A549 (cell line): ENCODE results near the gene PPY. TPM values are rescaled to one million over a fixed set of nuclear protein-coding genes. Genes with fewer than 3 reads are reported as not detected.

Experiments
- ATAC-seq, 2 experiments: fragments of 200-7000 bp in 1 of 2; fragments of >200 bp in 1 of 2; cut with Nextera tagmentation in 1 of 2; cut with Tn5 transposase in 1 of 2; 3 replicates each; pipeline versions ENCODE4 v1.8.0 to v1.9.1; 2018 to 2020; ENCODE audit warnings: mild to moderate bottlenecking in 1 of 2, moderate library complexity in 1 of 2
- CTCF ChIA-PET: fragments of 300-600 bp; sonication (Branson Sonifier 250); formaldehyde crosslinking; extraction: SDS; loops from one replicate; lab custom pipeline; 2021; ENCODE audit warnings: antibody characterized with exemption, inconsistent platforms; lab: Yijun Ruan, JAX
- POLR2A ChIA-PET: fragments of 350-600 bp; formaldehyde crosslinking; extraction: SDS; loops from one replicate; lab custom pipeline; 2021; ENCODE audit warnings: antibody characterized with exemption, inconsistent platforms; lab: Yijun Ruan, JAX
- DNase-seq, 2 experiments: peaks; one replicate each; pipeline versions ENCODE4 v3.0.0 to v3.0.0-alpha.2; 2011 to 2016; ENCODE audit warnings: low read depth in 1 of 2, low spot score in 1 of 2
- FAIRE-seq: peaks from 2 replicates; lab custom pipeline; 2011; peaks lifted over from hg19 to GRCh38; lab: Jason Lieb, UNC
- H3K27ac ChIP-seq, 2 experiments: fragments of >200 bp; sonication (Bioruptor Twin); formaldehyde crosslinking; 3 replicates each; pipeline ENCODE4 v1.5.1; 2016 to 2017
- H3K4me1 ChIP-seq: fragments of >200 bp; sonication (Bioruptor Twin); formaldehyde crosslinking; 3 replicates; pipeline ENCODE4 v1.6.1; 2016
- H3K4me2 ChIP-seq: fragments of >200 bp; sonication (Bioruptor Twin); formaldehyde crosslinking; 3 replicates; pipeline ENCODE4 v1.6.1; 2016
- H3K4me3 ChIP-seq: fragments of >200 bp; sonication (Bioruptor Twin); formaldehyde crosslinking; 3 replicates; pipeline ENCODE4 v1.5.1; 2016
- H3K9me3 ChIP-seq: fragments of >200 bp; sonication (Bioruptor Twin); formaldehyde crosslinking; 3 replicates; pipeline ENCODE4 v1.6.1; 2016
- ATOH8 ChIP-seq: fragments of 250-450 bp; sonication (Bioruptor Pico); IDR thresholded peaks from 2 replicates; pipeline ENCODE4 v1.5.0; 2020; ENCODE audit warnings: low read depth, mild to moderate bottlenecking, moderate library complexity
- CHD2 ChIP-seq: fragments of 150-350 bp; IDR thresholded peaks from 2 replicates; pipeline ENCODE4 v1.6.1; 2014; ENCODE audit warnings: low read length; ENCODE audit not compliant: partially characterized antibody
- CHD4 ChIP-seq: fragments of 200-600 bp; sonication (generic); IDR thresholded peaks from 2 replicates; pipeline ENCODE4 v1.6.1; 2016; ENCODE audit warnings: antibody characterized with exemption, mild to moderate bottlenecking, borderline replicate concordance
- CTCF ChIP-seq: fragments of >200 bp; sonication (Bioruptor Twin); formaldehyde crosslinking; IDR thresholded peaks from 3 replicates; pipeline ENCODE4 v1.5.1; 2016
- E2F6 ChIP-seq: IDR thresholded peaks from 2 replicates; pipeline ENCODE4 v1.6.1; 2012; ENCODE audit warnings: low read depth, borderline replicate concordance
- FOSB ChIP-seq: fragments of 250-450 bp; sonication (Bioruptor Pico); IDR thresholded peaks from 2 replicates; pipeline ENCODE4 v1.5.0; 2020; ENCODE audit warnings: mild to moderate bottlenecking, moderate library complexity
- HDAC2 ChIP-seq: fragments of 200-600 bp; sonication (generic); IDR thresholded peaks from 2 replicates; pipeline ENCODE4 v1.6.1; 2016
- HEYL ChIP-seq: fragments of 250-450 bp; sonication (Bioruptor Pico); IDR thresholded peaks from 2 replicates; pipeline ENCODE4 v1.8.0; 2021; ENCODE audit warnings: mild to moderate bottlenecking, moderate library complexity
- HOXA7 ChIP-seq: fragments of 250-450 bp; sonication (Bioruptor Pico); IDR thresholded peaks from 2 replicates; pipeline ENCODE4 v1.5.0; 2020; ENCODE audit warnings: mild to moderate bottlenecking, moderate library complexity
- HOXB5 ChIP-seq: fragments of 250-450 bp; sonication (Bioruptor Pico); IDR thresholded peaks from 2 replicates; pipeline ENCODE4 v1.5.0; 2020; ENCODE audit warnings: mild to moderate bottlenecking, moderate library complexity
- JUN ChIP-seq, 2 experiments: fragments of >200 bp; sonication (Bioruptor Twin); formaldehyde crosslinking; IDR thresholded peaks; 2 replicates in 1 of 2; 3 replicates in 1 of 2; pipeline ENCODE4 v1.6.1; 2016 to 2017
- KDM5A ChIP-seq: fragments of 200-600 bp; sonication (generic); IDR thresholded peaks from 2 replicates; pipeline ENCODE4 v1.6.1; 2016; ENCODE audit warnings: antibody characterized with exemption, mild to moderate bottlenecking
- MAFK ChIP-seq: fragments of 450-650 bp; IDR thresholded peaks from 2 replicates; pipeline ENCODE4 v1.6.1; 2014; ENCODE audit not compliant: partially characterized antibody
- MAX ChIP-seq: IDR thresholded peaks from 2 replicates; pipeline ENCODE4 v1.6.1; 2012
- NFE2L2 ChIP-seq: fragments of 150-350 bp; conservative IDR thresholded peaks from 2 replicates; pipeline ENCODE4 v1.6.1; 2014; ENCODE audit warnings: low read length
- NR3C1 ChIP-seq: fragments of >200 bp; sonication (Bioruptor Twin); formaldehyde crosslinking; IDR thresholded peaks from 3 replicates; pipeline ENCODE4 v1.6.1; 2017
- POLR2A ChIP-seq: IDR thresholded peaks from 2 replicates; pipeline ENCODE4 v1.6.1; 2012; ENCODE audit warnings: mild to moderate bottlenecking, low read length
- POLR2AphosphoS2 ChIP-seq: conservative IDR thresholded peaks from 2 replicates; pipeline ENCODE4 v1.6.1; 2012; ENCODE audit warnings: low read length, improper control_type of control experiment, inconsistent platforms
- RAD21 ChIP-seq, 2 experiments: fragments of >200 bp in 1 of 2; sonication (Bioruptor Twin) in 1 of 2; formaldehyde crosslinking in 1 of 2; IDR thresholded peaks in 1 of 2; conservative IDR thresholded peaks in 1 of 2; 2 replicates in 1 of 2; 3 replicates in 1 of 2; pipeline ENCODE4 v1.6.1; 2012 to 2018; ENCODE audit warnings: inconsistent platforms in 1 of 2
- RARB ChIP-seq: fragments of 250-450 bp; sonication (Bioruptor Pico); IDR thresholded peaks from 2 replicates; pipeline ENCODE4 v1.8.0; 2021; ENCODE audit warnings: mild to moderate bottlenecking, moderate library complexity
- RCOR1 ChIP-seq: fragments of 150-350 bp; IDR thresholded peaks from 2 replicates; pipeline ENCODE4 v1.6.1; 2014; ENCODE audit warnings: antibody characterized with exemption, low read length, low read depth
- REST ChIP-seq: fragments of 200-600 bp; sonication (generic); IDR thresholded peaks from 2 replicates; pipeline ENCODE4 v1.6.1; 2016; ENCODE audit warnings: antibody characterized with exemption, mild to moderate bottlenecking, moderate library complexity
- RFX5 ChIP-seq: fragments of 450-650 bp; IDR thresholded peaks from 2 replicates; pipeline ENCODE4 v1.7.1; 2014; ENCODE audit warnings: antibody characterized with exemption, mild to moderate bottlenecking, moderate library complexity
- TP53 ChIP-seq: fragments of 250-450 bp; sonication (Bioruptor Pico); IDR thresholded peaks from 2 replicates; pipeline ENCODE4 v1.5.0; 2021; ENCODE audit warnings: mild to moderate bottlenecking, moderate library complexity
- USF2 ChIP-seq: fragments of 450-650 bp; IDR thresholded peaks from 2 replicates; pipeline ENCODE4 v1.6.1; 2014; ENCODE audit warnings: antibody characterized with exemption
- ZC3H11A ChIP-seq: fragments of 450-650 bp; IDR thresholded peaks from 2 replicates; pipeline ENCODE4 v1.6.1; 2014; ENCODE audit warnings: antibody characterized with exemption, mild to moderate bottlenecking
- ZNF302 ChIP-seq: fragments of 250-450 bp; sonication (Bioruptor Pico); IDR thresholded peaks from 2 replicates; pipeline ENCODE4 v1.9.0; 2021; ENCODE audit warnings: inconsistent platforms, mild to moderate bottlenecking, moderate library complexity
- WGBS: methylation state at CpG from one replicate; pipeline ENCODE4 v1.1.6; 2017; ENCODE audit errors: missing lambda C conversion rate; 5-methylcytosine and 5-hydroxymethylcytosine counted together
- polyA plus RNA-seq, 4 experiments: library from polyadenylated mRNA; depleted of rRNA in 3 of 4; stranded (reverse); fragments of >200 nt; fragmentation: RNase III in 1 of 4; extraction: RNeasy Plus Mini Kit Qiagen cat#74134 plus additional on column Dnase treatment in 1 of 4; gene quantifications; 2 replicates in 3 of 4; 3 replicates in 1 of 4; pipeline ENCODE4 v1.2.3, GENCODE V29; 2011 to 2017

Gene PPY
- polyA plus RNA-seq, 2 of the 4 experiments (the other 2 are of a cell fraction) = not detected

- POLR2A ChIA-PET = no interaction called here
- 77% methylated on average over 13 of the region's 13 CpGs for WGBS
- Histone ChIP-seq H3K4me2 (no peak overlapping the region), H3K27ac (no peak overlapping the region), H3K4me1 (no peaks in the 10 kb centered on the region), H3K4me3 (no peak overlapping the region), H3K9me3 (no peaks in the 10 kb centered on the region)
- no peak for TF ChIP-seq KDM5A
- TF ChIP-seq HDAC2 = no peak
- TF ChIP-seq POLR2AphosphoS2 = no peak
- TF ChIP-seq POLR2A = no peak
- TF ChIP-seq MAX = no peak
- TF ChIP-seq HOXB5 (CRISPR knock-in tag) = no peak
- no peak for TF ChIP-seq ATOH8 (CRISPR knock-in tag)
- no peak for TF ChIP-seq HOXA7 (CRISPR knock-in tag)
- TF ChIP-seq MAFK = no peak
- no peak for TF ChIP-seq E2F6
- no peak for TF ChIP-seq ZC3H11A
- no peak for TF ChIP-seq RCOR1
- no peak for TF ChIP-seq USF2
- no peak for TF ChIP-seq NFE2L2
- TF ChIP-seq TP53 (CRISPR knock-in tag) = no peak
- TF ChIP-seq JUN (IDR thresholded peaks at IDR 0.05) = no peak
- no peak for TF ChIP-seq NR3C1
- TF ChIP-seq FOSB (CRISPR knock-in tag) = no peak
- TF ChIP-seq HEYL (CRISPR knock-in tag) = no peak
- ATAC-seq (no peak; a peak in 1 of 6 replicates), DNase-seq (no peak), FAIRE-seq (no peak)
- CTCF ChIA-PET = interaction anchor here (0.7 to 9.5 kb wide), 5 partner anchors 7 to 50 kb away, joined by 3 to 94 read pairs (median 25); partner anchors contain the start of gene MPP2
Observed at GRCh38 chr17:43918026-43918389, 24.3 kb downstream of the PPY start.

- ATAC-seq (peak; percentile 66 to 89; a peak in 3 of 6 replicates), FAIRE-seq (no peak), DNase-seq (peak in 1 of 2 experiments; percentile 43)
- 64% methylated on average over 41 of the region's 43 CpGs for WGBS
- TF ChIP-seq ZNF302 (CRISPR knock-in tag) (no peak), RFX5 (no peak), CHD2 (no peak), CTCF (peak; percentile 25; the same call in 1 of the 3 replicates), CHD4 (no peak), REST (no peak), RARB (CRISPR knock-in tag) (no peak), RAD21 (conservative IDR thresholded peaks at IDR 0.05 in 1 of 2, IDR thresholded peaks at IDR 0.05 in 1 of 2) (peak in 1 of 2 experiments; percentile 54; a peak in 3 of 5 replicates)
- CTCF ChIA-PET = interaction anchor here (0.7 to 6.5 kb wide), 4 partner anchors 7 to 108 kb away, joined by 3 to 44 read pairs (median 14); no protein-coding TSS in a partner anchor
- POLR2A ChIA-PET = no interaction called here
- no peak overlapping the region for H3K4me3 ChIP-seq
- no peaks in the 10 kb centered on the region for H3K4me1 ChIP-seq
- H3K4me2 ChIP-seq = no peak overlapping the region
- no peaks in the 10 kb centered on the region for H3K9me3 ChIP-seq
- no peak overlapping the region for H3K27ac ChIP-seq
Observed at GRCh38 chr17:43917348-43918025, 24.8 kb downstream of the PPY start.
